HEK293 (cell line): ENCODE results near the gene TSHR.

ENCODE experiments used
- BCL11A ChIP-seq: fragments of 450-650 bp; formaldehyde crosslinking; IDR thresholded peaks from 2 replicates; pipeline ENCODE4 v1.5.1; 2016; ENCODE audit warnings: low read depth, missing biosample characterization, missing genetic modification characterization
- REPIN1 ChIP-seq: fragments of 450-650 bp; formaldehyde crosslinking; IDR thresholded peaks from 2 replicates; pipeline ENCODE4 v1.5.1; 2017; ENCODE audit warnings: missing biosample characterization, missing genetic modification characterization, low read depth
- ZEB2 ChIP-seq: fragments of 450-650 bp; formaldehyde crosslinking; IDR thresholded peaks from 2 replicates; pipeline ENCODE4 v1.5.1; 2016; ENCODE audit warnings: missing biosample characterization, missing genetic modification characterization
- ZNF132 ChIP-seq: fragments of 450-650 bp; formaldehyde crosslinking; IDR thresholded peaks from 2 replicates; pipeline ENCODE4 v1.5.1; 2017; ENCODE audit warnings: missing biosample characterization, missing genetic modification characterization, borderline replicate concordance
- ZNF830 ChIP-seq: fragments of 450-650 bp; IDR thresholded peaks from 2 replicates; pipeline ENCODE4 v1.5.0; 2018; ENCODE audit warnings: missing biosample characterization, missing genetic modification characterization, low read depth, mild to moderate bottlenecking, moderate library complexity
- TF ChIP-seq, protein P1 (sequence below): fragments of 450-650 bp; formaldehyde crosslinking; IDR thresholded peaks from 2 replicates; pipeline ENCODE4 v1.5.1; 2016; ENCODE audit warnings: missing biosample characterization, missing genetic modification characterization
- TF ChIP-seq, protein P2 (sequence below): fragments of 450-650 bp; formaldehyde crosslinking; IDR thresholded peaks from 2 replicates; pipeline ENCODE4 v1.5.1; 2016; ENCODE audit warnings: missing biosample characterization, missing genetic modification characterization
- TF ChIP-seq, protein P3 (sequence below): sonication (generic); formaldehyde crosslinking; IDR thresholded peaks from 2 replicates; pipeline ENCODE4 v1.8.1; 2022; ENCODE audit warnings: mild to moderate bottlenecking, moderate library complexity, missing genetic modification reagents
- TF ChIP-seq, protein P4 (sequence below): fragments of 450-650 bp; formaldehyde crosslinking; IDR thresholded peaks from 2 replicates; pipeline ENCODE4 v1.5.1; 2016; ENCODE audit warnings: missing biosample characterization, missing genetic modification characterization

DNA sequence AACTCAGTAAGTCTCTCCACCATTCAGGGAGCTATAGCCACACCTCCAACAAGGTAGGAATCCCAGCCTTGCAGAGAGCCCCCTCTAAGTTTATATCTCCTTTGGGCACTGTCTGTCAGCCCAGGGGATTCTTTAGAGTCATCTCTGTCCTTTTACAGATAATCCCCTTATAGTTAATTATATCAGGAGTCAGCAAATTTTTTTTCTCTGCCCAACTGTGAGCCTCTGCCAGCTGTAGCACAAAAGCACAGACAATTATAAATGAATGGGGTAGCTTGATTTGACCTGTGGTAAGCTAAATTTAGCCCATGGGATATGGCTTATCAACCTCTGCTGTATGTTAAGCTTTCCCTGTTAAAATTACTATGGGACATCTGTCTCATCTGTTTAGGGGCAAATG lies 22.1 kb upstream of the TSHR start:
- TF ChIP-seq ZNF830 (tag by site-specific recombination) = no peak
- TF ChIP-seq, protein P1, sequence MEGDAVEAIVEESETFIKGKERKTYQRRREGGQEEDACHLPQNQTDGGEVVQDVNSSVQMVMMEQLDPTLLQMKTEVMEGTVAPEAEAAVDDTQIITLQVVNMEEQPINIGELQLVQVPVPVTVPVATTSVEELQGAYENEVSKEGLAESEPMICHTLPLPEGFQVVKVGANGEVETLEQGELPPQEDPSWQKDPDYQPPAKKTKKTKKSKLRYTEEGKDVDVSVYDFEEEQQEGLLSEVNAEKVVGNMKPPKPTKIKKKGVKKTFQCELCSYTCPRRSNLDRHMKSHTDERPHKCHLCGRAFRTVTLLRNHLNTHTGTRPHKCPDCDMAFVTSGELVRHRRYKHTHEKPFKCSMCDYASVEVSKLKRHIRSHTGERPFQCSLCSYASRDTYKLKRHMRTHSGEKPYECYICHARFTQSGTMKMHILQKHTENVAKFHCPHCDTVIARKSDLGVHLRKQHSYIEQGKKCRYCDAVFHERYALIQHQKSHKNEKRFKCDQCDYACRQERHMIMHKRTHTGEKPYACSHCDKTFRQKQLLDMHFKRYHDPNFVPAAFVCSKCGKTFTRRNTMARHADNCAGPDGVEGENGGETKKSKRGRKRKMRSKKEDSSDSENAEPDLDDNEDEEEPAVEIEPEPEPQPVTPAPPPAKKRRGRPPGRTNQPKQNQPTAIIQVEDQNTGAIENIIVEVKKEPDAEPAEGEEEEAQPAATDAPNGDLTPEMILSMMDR (tag by site-specific recombination) = no peak
- TF ChIP-seq, protein P2, sequence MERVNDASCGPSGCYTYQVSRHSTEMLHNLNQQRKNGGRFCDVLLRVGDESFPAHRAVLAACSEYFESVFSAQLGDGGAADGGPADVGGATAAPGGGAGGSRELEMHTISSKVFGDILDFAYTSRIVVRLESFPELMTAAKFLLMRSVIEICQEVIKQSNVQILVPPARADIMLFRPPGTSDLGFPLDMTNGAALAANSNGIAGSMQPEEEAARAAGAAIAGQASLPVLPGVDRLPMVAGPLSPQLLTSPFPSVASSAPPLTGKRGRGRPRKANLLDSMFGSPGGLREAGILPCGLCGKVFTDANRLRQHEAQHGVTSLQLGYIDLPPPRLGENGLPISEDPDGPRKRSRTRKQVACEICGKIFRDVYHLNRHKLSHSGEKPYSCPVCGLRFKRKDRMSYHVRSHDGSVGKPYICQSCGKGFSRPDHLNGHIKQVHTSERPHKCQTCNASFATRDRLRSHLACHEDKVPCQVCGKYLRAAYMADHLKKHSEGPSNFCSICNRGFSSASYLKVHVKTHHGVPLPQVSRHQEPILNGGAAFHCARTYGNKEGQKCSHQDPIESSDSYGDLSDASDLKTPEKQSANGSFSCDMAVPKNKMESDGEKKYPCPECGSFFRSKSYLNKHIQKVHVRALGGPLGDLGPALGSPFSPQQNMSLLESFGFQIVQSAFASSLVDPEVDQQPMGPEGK (tag by site-specific recombination) = no peak
- TF ChIP-seq, protein P3, sequence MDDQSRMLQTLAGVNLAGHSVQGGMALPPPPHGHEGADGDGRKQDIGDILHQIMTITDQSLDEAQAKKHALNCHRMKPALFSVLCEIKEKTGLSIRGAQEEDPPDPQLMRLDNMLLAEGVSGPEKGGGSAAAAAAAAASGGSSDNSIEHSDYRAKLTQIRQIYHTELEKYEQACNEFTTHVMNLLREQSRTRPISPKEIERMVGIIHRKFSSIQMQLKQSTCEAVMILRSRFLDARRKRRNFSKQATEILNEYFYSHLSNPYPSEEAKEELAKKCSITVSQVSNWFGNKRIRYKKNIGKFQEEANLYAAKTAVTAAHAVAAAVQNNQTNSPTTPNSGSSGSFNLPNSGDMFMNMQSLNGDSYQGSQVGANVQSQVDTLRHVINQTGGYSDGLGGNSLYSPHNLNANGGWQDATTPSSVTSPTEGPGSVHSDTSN (CRISPR knock-in tag) = no peak
- no peak for TF ChIP-seq BCL11A (tag by site-specific recombination)
- no peak for TF ChIP-seq REPIN1 (tag by site-specific recombination)
- no peak for TF ChIP-seq ZNF132 (tag by site-specific recombination)
- no peak for TF ChIP-seq ZEB2
- TF ChIP-seq, protein P4, sequence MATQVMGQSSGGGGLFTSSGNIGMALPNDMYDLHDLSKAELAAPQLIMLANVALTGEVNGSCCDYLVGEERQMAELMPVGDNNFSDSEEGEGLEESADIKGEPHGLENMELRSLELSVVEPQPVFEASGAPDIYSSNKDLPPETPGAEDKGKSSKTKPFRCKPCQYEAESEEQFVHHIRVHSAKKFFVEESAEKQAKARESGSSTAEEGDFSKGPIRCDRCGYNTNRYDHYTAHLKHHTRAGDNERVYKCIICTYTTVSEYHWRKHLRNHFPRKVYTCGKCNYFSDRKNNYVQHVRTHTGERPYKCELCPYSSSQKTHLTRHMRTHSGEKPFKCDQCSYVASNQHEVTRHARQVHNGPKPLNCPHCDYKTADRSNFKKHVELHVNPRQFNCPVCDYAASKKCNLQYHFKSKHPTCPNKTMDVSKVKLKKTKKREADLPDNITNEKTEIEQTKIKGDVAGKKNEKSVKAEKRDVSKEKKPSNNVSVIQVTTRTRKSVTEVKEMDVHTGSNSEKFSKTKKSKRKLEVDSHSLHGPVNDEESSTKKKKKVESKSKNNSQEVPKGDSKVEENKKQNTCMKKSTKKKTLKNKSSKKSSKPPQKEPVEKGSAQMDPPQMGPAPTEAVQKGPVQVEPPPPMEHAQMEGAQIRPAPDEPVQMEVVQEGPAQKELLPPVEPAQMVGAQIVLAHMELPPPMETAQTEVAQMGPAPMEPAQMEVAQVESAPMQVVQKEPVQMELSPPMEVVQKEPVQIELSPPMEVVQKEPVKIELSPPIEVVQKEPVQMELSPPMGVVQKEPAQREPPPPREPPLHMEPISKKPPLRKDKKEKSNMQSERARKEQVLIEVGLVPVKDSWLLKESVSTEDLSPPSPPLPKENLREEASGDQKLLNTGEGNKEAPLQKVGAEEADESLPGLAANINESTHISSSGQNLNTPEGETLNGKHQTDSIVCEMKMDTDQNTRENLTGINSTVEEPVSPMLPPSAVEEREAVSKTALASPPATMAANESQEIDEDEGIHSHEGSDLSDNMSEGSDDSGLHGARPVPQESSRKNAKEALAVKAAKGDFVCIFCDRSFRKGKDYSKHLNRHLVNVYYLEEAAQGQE (tag by site-specific recombination) = no peak
